GM21786 (cell line): ENCODE results near the gene TNS4.

Source experiments
- ATAC-seq: cut with Tn5 transposase; IDR thresholded peaks from one replicate; pipeline ENCODE4 v1.9.1; 2021; ENCODE audit not compliant: unreplicated experiment

The TNS4 gene

GRCh38 chr17:40495140-40495539, 6.3 kb downstream of the TNS4 start:
- no peak for ATAC-seq

DNA sequence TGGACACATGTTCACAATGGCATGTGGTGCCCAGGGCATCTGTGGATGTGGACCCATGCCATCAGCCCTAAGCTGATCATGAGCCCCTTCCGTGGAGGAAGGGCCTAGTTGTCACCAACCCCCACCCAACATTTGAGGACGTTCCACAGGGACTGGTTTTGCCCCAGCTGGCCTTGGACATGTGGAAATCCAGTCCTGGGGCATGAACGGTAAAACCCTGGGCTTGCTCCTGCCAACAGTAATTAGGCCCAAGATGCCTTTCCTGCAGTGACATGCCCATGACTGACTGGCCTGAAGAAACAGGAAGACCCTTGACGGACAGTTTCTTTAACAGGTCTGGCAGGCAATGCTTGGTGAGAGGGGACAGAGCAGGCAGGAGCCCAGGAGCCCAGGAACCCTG, 7.7 kb downstream of the TNS4 start:
- ATAC-seq: no peak

GRCh38 chr17:40491486-40491885, 9.9 kb downstream of the TNS4 start:
- ATAC-seq: no peak

- no peak for ATAC-seq
These were observed 10.4 kb downstream of the TNS4 start for GRCh38 chr17:40490982-40491381.

- ATAC-seq: no peak
These were observed 11.1 kb downstream of the TNS4 start for GRCh38 chr17:40490289-40490853.

DNA sequence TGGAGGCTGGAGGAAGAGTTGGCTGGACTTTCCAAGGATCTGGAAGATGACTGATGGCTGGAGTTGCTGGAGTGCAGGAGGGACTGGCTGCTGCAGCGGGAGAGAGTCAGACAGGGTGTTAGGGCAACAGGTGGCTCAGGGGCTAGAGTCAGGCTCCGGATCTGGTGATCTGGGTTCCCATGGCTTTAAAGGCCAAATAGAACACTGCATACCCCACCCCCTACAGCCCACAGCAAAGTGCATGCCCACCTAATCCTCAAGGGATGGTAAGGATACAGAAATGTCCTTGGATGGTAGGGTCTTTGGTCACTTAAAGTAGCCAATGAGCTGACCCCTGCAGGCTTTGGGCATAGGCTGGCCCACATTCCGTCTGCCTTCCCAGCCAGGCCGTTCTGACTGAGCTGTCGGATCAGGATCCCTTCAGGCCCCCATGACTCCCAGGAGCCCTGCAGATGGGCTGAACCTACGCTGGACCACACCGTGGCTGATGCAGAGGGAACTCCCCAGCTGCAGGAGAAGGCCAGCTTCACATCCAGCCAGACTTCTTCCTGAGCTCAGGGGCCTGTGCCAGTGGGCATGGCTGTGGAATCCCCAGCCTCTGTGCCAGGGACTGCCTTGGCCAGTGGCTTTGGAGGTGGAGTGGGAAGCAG, 13.9 kb downstream of the TNS4 start:
- no peak for ATAC-seq

- ATAC-seq: no peak
These were observed 14.7 kb downstream of the TNS4 start for GRCh38 chr17:40486522-40487370.

DNA sequence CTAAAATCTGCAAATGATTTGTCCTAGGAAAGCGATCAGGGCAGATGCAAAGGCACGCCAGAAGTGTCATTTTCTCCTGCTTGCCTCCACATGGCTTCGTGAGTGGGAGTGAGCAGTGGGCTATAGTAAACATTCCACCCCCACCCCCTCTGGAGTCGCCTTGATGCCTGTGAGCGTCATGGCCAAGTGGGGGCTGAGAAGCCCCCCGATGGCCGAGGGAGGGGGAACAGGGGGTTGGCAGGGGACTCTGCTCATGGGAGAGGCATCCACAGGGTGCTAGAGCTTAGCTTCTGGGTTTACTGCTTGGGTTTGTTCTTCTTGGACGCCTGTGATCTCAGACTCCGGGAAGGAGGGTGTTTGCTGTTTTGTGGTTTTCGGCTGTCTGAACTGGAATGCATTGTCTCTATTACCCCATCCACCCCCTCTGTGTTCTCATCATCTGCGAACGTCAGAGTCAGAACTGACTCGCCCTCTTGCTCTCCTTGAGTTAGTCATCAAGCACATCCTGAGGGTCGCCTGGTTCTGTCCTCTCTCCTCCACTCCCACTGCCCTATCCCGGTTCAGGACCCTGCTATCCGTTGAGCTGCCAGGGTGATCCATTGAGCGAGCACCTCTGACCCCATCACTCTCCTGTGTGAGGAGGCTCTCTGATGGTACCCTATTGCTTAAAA, 15.4 kb downstream of the TNS4 start:
- no peak for ATAC-seq

- no peak for ATAC-seq
These were observed 16.4 kb downstream of the TNS4 start for GRCh38 chr17:40484973-40485530.

- ATAC-seq: no peak
These were observed 17.0 kb downstream of the TNS4 start for GRCh38 chr17:40484285-40484972.

DNA sequence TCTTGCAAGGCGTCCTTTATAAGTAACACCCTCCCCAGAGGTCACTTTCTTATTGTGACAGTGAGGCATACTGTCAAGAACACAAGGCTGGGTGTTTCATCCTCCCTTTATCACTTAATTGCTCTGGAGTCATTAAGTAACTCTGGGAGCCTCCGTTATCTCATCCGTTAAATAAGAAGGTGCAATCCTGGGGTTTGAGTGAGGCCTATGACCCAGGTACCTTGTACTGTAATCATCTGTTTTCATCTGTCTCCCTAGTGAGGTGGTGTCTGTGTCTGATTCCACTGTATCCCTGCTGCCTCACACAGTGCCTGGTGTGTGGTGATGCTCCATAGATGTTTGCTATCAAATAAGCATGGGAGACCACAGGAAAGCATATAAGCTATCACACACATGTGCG, 17.7 kb downstream of the TNS4 start:
- no peak for ATAC-seq

DNA sequence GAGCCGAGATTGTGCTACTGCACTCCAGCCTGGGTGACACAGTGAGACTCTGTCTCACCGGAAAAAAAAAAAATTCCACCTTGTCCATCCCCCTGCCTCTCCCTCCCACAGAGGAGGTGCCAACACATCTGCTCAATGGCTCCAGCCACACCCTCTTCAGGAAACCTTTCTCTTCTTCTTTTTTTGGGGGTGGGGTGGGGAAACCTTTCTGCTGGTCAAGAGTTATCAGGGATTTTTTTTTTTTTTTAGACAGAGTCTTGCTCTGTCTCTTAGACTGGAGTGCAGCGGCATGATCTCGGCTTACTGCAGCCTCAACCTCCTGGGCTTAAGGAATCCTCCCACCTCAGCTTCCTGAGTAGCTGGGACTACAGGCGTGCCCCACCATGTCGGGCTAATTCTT, 18.7 kb downstream of the TNS4 start:
- no peak for ATAC-seq

DNA sequence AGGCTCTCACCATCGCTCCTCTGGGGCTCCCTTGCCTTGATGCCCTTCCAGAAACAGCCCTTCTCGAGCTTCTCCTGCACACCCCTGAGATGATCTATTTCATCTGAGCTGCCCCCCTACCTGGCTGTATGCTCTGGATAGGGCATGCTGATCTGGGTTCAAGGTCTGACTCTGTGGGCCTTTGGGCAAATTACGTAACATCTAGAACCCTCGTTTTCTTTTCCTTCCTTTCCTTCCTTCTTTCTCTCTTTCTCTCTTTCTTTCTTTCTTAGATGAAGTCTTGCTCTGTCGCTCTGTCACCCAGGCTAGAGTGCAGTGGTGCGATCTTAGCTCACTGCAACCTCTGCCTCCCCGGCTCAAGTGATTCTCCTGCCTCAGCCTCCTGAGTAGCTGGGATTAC, 20.3 kb downstream of the TNS4 start:
- no peak for ATAC-seq

- ATAC-seq: no peak
These were observed 20.9 kb downstream of the TNS4 start for GRCh38 chr17:40480501-40481003.

DNA sequence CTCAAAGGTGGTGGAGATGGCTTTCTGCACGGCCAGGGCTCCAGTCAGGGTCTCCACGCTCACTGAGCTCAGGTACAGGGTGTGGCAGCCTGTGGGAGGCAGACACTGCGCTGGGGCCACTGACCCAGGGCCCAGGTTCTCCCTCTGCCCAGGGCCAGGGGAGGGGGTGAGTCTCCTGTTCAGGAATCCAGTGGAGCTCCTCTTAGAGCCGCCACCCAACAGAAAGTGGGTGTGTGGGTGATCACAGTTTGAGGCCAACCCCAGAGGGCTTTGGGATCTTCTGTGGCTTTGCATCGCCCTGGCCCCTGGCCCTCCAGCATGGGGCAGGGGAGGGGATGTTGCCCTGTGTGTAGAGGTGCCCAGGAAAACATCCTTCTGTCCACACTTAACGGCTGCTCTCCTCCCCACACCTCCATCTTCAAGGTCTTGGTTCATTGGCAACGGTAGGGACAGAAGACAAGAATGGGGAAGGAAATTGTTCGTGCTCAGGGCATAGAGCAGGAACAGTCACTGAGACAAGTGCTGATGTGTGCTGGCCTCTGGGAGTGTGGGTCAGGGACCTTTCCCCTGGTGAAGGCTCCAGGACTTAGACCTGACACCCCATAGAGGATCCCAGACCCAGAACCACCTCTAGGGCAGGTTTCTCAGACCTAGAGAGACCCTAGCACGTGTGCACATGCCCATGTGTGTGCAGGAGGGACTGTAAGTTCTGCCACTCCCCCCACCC, 21.5 kb downstream of the TNS4 start:
- no peak for ATAC-seq

DNA sequence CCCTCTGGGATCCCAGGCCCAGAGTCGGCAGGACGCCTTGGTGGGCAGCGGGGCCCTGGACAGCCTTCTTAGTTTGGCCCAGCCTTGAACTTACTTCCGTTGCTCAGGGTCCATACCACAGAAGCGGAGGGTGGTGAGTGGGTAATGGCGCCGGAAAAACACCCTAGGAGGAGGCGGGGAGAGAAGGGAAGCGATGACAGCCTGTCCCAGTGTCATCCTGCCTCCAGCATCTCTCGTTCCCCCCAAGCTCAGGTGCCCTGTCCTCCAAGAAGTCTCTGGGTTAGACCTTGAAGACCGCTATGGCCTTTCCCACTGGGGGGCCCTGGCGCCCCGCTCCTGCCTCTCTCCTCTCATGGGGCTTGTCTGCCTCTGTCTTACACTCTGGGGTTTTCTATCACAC, 22.9 kb downstream of the TNS4 start:
- no peak for ATAC-seq

GRCh38 chr17:40477796-40478195, 23.6 kb downstream of the TNS4 start:
- no peak for ATAC-seq

GRCh38 chr17:40475234-40475908, 26.1 kb downstream of the TNS4 start:
- ATAC-seq: no peak

DNA sequence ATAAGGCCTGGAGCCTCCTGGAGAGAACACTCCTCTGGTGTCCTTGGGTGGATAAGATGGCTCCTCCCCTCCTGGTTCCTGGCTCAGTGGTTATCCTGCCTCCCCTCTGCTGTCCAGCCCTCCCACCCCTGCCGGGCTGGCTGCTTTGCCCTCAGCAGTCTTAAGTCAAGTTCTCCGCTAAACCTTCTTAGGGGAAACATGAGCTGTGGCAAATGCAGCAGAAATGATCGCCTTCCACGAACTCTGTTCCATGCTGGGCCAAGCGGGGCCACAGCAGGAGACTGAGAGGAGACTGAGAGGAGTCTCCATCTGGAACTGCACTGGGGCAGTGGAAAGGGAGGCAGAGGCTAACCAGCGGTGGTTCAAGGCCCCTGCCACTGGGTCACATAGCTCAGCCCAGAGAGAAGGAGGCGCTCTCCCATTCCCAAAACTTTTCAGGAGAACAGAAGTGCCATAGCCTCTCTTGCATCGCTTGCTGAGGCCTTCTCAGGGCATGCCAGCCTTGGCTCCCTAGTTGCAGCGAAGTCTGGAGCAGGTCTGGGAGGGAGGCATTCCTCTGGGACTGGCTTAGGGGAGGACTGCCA, 26.9 kb downstream of the TNS4 start:
- no peak for ATAC-seq
